HG03565 (cell line): ENCODE measurements around the gene SEMA4C.

Source experiments
- ATAC-seq: cut with Tn5 transposase; IDR thresholded peaks from one replicate; pipeline ENCODE4 v1.9.1; 2021; ENCODE audit warnings: mild to moderate bottlenecking, moderate library complexity; ENCODE audit not compliant: unreplicated experiment

Gene SEMA4C

GRCh38 chr2:96869822-96870625, at the start of gene SEMA4C:
TSS of gene SEMA4C (minus strand) at chr2:96870080. CDS start at chr2:96867886, 2,194 bp downstream.
- ATAC-seq: no peak

GRCh38 chr2:96918754-96919550, 49.1 kb upstream of the SEMA4C start:
- ATAC-seq: no peak

- no peak for ATAC-seq
These were observed 48.3 kb upstream of the SEMA4C start for GRCh38 chr2:96918092-96918753.

- ATAC-seq: no peak
These were observed 47.0 kb upstream of the SEMA4C start for GRCh38 chr2:96916646-96917543.

GRCh38 chr2:96916156-96916630, 46.3 kb upstream of the SEMA4C start:
- ATAC-seq: no peak

- ATAC-seq: no peak
These were observed 44.5 kb upstream of the SEMA4C start for GRCh38 chr2:96914332-96914731.

- no peak for ATAC-seq
These were observed 43.7 kb upstream of the SEMA4C start for GRCh38 chr2:96913398-96914202.

GRCh38 chr2:96913117-96913397, 43.2 kb upstream of the SEMA4C start:
- no peak for ATAC-seq

GRCh38 chr2:96912346-96913116, 42.7 kb upstream of the SEMA4C start:
- no peak for ATAC-seq

GRCh38 chr2:96909611-96910021, 39.7 kb upstream of the SEMA4C start:
- ATAC-seq: no peak

GRCh38 chr2:96907115-96908041, 37.5 kb upstream of the SEMA4C start:
- no peak for ATAC-seq

- no peak for ATAC-seq
These were observed 36.8 kb upstream of the SEMA4C start for GRCh38 chr2:96906729-96907114.

GRCh38 chr2:96903815-96904214, 33.9 kb upstream of the SEMA4C start:
- ATAC-seq: no peak

GRCh38 chr2:96903318-96903717, 33.4 kb upstream of the SEMA4C start:
- ATAC-seq: no peak

- no peak for ATAC-seq
These were observed 30.4 kb upstream of the SEMA4C start for GRCh38 chr2:96900237-96900636.

GRCh38 chr2:96899413-96899741, 29.5 kb upstream of the SEMA4C start:
- ATAC-seq: no peak

GRCh38 chr2:96898641-96899412, 28.9 kb upstream of the SEMA4C start:
- no peak for ATAC-seq
